HCT116 (cell line): ENCODE measurements around the gene RUNX1. TPM values are rescaled to one million over a fixed set of nuclear protein-coding genes. Genes with fewer than 3 reads are reported as not detected.

ENCODE experiments used
- ATAC-seq: fragments of 200-7000 bp; cut with Tn5 transposase; 2 replicates; pipeline ENCODE4 v1.9.1; 2020; ENCODE audit warnings: mild to moderate bottlenecking, moderate library complexity
- BruUV-seq: library from RNA; stranded (reverse); fragments of 400-500 nt; replicated peaks from 2 replicates; lab custom pipeline; 2021; lab: Mats Ljungman, UMichigan
- CTCF ChIA-PET: fragments of 300-600 bp; sonication (Branson Sonifier 250); formaldehyde crosslinking; loops from one replicate; lab custom pipeline; 2021; ENCODE audit warnings: antibody characterized with exemption; lab: Charles Lee
- POLR2A ChIA-PET: fragments of 300-600, 350-600 bp; sonication (Branson Sonifier 250); formaldehyde crosslinking; loops from one replicate; lab custom pipeline; 2021; ENCODE audit warnings: antibody characterized with exemption; lab: Charles Lee
- RAD21 ChIA-PET, 2 experiments: fragments of 300-600 bp; sonication (Branson Sonifier 250); formaldehyde crosslinking; loops; one replicate each; lab custom pipeline; 2023; ENCODE audit warnings: low total read pairs in 2 of 2; ENCODE audit not compliant: uncharacterized antibody in 2 of 2, unreplicated experiment in 2 of 2, low non-redundant PET in 1 of 2; lab: Charles Lee
- DNase-seq: peaks from one replicate; pipeline ENCODE4 v3.0.0-alpha.2; 2010; ENCODE audit warnings: low read depth, low spot score
- H2AFZ ChIP-seq: fragments of 200-600 bp; shearing (Covaris generic), sonication (generic); 2 replicates; pipeline ENCODE4 v1.6.1; 2017; ENCODE audit warnings: low read depth, mixed run types, mixed read lengths, antibody characterized with exemption, low read length; ENCODE audit not compliant: poor library complexity, severe bottlenecking
- H3K27ac ChIP-seq: 2 replicates; pipeline ENCODE4 v1.5.1; 2012; ENCODE audit warnings: low read depth, low read length
- H3K27me3 ChIP-seq: fragments of 200-600 bp; sonication (generic); 2 replicates; pipeline ENCODE4 v1.6.1; 2016; ENCODE audit warnings: mixed run types, low read length, mixed read lengths; ENCODE audit not compliant: insufficient read depth
- H3K36me3 ChIP-seq, 2 experiments: fragments of 200-500 bp in 1 of 2; fragments of 200-600 bp in 1 of 2; sonication (Bioruptor generic) in 1 of 2; sonication (generic) in 1 of 2; 2 replicates each; pipeline versions ENCODE4 v1.5.1 to v1.6.1; 2014 to 2016; ENCODE audit warnings: low read length in 2 of 2, inconsistent platforms in 1 of 2, mixed read lengths in 1 of 2, mixed run types in 1 of 2; ENCODE audit not compliant: insufficient read depth in 2 of 2, control insufficient read depth in 1 of 2
- H3K4me1 ChIP-seq, 2 experiments: fragments of 200-600 bp in 1 of 2; sonication (generic) in 1 of 2; 2 replicates each; pipeline versions ENCODE4 v1.5.1 to v1.6.1; 2012 to 2017; ENCODE audit warnings: low read length in 2 of 2, inconsistent platforms in 1 of 2, mild to moderate bottlenecking in 1 of 2, mixed read lengths in 1 of 2, mixed run types in 1 of 2, moderate library complexity in 1 of 2; ENCODE audit not compliant: insufficient read depth in 2 of 2, control insufficient read depth in 1 of 2
- H3K4me2 ChIP-seq: fragments of 200-600 bp; sonication (generic); 2 replicates; pipeline ENCODE4 v1.6.1; 2017; ENCODE audit warnings: mixed run types, low read length, mixed read lengths
- H3K4me3 ChIP-seq, 2 experiments: fragments of 200-600 bp in 1 of 2; sonication (generic) in 1 of 2; replicated peaks in 1 of 2; 2 replicates each; pipeline ENCODE4 v1.5.1; 2011 to 2016; ENCODE audit warnings: low read length in 2 of 2, control low read depth in 1 of 2, low read depth in 1 of 2, mild to moderate bottlenecking in 1 of 2, mixed read lengths in 1 of 2, mixed run types in 1 of 2
- H3K79me2 ChIP-seq: fragments of 200-600 bp; sonication (generic); 2 replicates; pipeline ENCODE4 v1.6.1; 2017; ENCODE audit warnings: mild to moderate bottlenecking, mixed run types, low read length, moderate library complexity, mixed read lengths; ENCODE audit not compliant: insufficient read depth
- H3K9ac ChIP-seq: fragments of 200-600 bp; sonication (generic); 2 replicates; pipeline ENCODE4 v1.6.1; 2016; ENCODE audit warnings: low read length, mixed read lengths
- H3K9me2 ChIP-seq: fragments of 200-600 bp; sonication (generic), shearing (Covaris generic); 2 replicates; pipeline ENCODE4 v1.6.1; 2017; ENCODE audit warnings: mixed run types, mild to moderate bottlenecking, moderate library complexity; ENCODE audit not compliant: insufficient read depth
- H3K9me3 ChIP-seq, 2 experiments: fragments of 200-500 bp in 1 of 2; fragments of 200-600 bp in 1 of 2; sonication (Bioruptor generic) in 1 of 2; sonication (generic) in 1 of 2; 2 replicates each; pipeline ENCODE4 v1.6.1; 2014 to 2017; ENCODE audit warnings: low read length in 2 of 2, mixed read lengths in 2 of 2, inconsistent platforms in 1 of 2, low read depth in 1 of 2, mild to moderate bottlenecking in 1 of 2, mixed run types in 1 of 2, moderate library complexity in 1 of 2; ENCODE audit not compliant: control insufficient read depth in 1 of 2, insufficient read depth in 1 of 2
- H4K20me1 ChIP-seq: fragments of 200-600 bp; sonication (generic), shearing (Covaris generic); 2 replicates; pipeline ENCODE4 v1.6.1; 2017; ENCODE audit warnings: mixed run types, mild to moderate bottlenecking, moderate library complexity; ENCODE audit not compliant: insufficient read depth
- ATF3 ChIP-seq: IDR thresholded peaks from 2 replicates; pipeline ENCODE4 v1.6.1; 2012
- CEBPB ChIP-seq: IDR thresholded peaks from 2 replicates; pipeline ENCODE4 v1.6.1; 2012; ENCODE audit warnings: low read depth
- EGR1 ChIP-seq: IDR thresholded peaks from 2 replicates; pipeline ENCODE4 v1.6.1; 2012; ENCODE audit warnings: low read depth
- ELF1 ChIP-seq: IDR thresholded peaks from 2 replicates; pipeline ENCODE4 v1.6.1; 2012; ENCODE audit warnings: low read depth, borderline replicate concordance
- EZH2phosphoT487 ChIP-seq: fragments of 200-600 bp; IDR thresholded peaks from 2 replicates; pipeline ENCODE4 v1.6.1; 2018; ENCODE audit warnings: antibody characterized with exemption, borderline replicate concordance
- JUND ChIP-seq: IDR thresholded peaks from 2 replicates; pipeline ENCODE4 v1.6.1; 2012
- POLR2A ChIP-seq: IDR thresholded peaks from 2 replicates; pipeline ENCODE4 v1.7.0; 2011; ENCODE audit warnings: borderline replicate concordance; ENCODE audit not compliant: insufficient read depth, insufficient read length; ENCODE audit errors: extremely low read depth
- POLR2AphosphoS5 ChIP-seq: IDR thresholded peaks from 2 replicates; pipeline ENCODE4 v1.6.1; 2011; ENCODE audit warnings: mild to moderate bottlenecking, low read depth, low read length, moderate library complexity
- RAD21 ChIP-seq: IDR thresholded peaks from 2 replicates; pipeline ENCODE4 v1.6.1; 2012; ENCODE audit warnings: low read depth, mild to moderate bottlenecking
- SIN3A ChIP-seq: IDR thresholded peaks from 2 replicates; pipeline ENCODE4 v1.6.1; 2012; ENCODE audit warnings: low read depth
- SP1 ChIP-seq: IDR thresholded peaks from 2 replicates; pipeline ENCODE4 v1.6.1; 2012; ENCODE audit warnings: low read depth
- TCF7L2 ChIP-seq: IDR thresholded peaks from 2 replicates; pipeline ENCODE4 v1.7.0; 2011; ENCODE audit warnings: borderline replicate concordance, inconsistent platforms; ENCODE audit not compliant: insufficient read depth, insufficient read length; ENCODE audit errors: extremely low read depth
- YY1 ChIP-seq: IDR thresholded peaks from 2 replicates; pipeline ENCODE4 v1.6.1; 2011; ENCODE audit warnings: low read length, low read depth, moderate library complexity, mild to moderate bottlenecking; ENCODE audit not compliant: insufficient replicate concordance; ENCODE audit errors: extremely low read depth
- ZFX ChIP-seq: fragments of 450-650 bp; IDR thresholded peaks from 2 replicates; pipeline ENCODE4 v1.6.1; 2017
- ZNF274 ChIP-seq: fragments of 200-500 bp; sonication (Bioruptor generic); IDR thresholded peaks from 2 replicates; pipeline ENCODE4 v1.6.1; 2014; ENCODE audit warnings: mild to moderate bottlenecking, low read depth, low read length, inconsistent platforms
- intact Hi-C: fragments of 100-400 bp; cut with micrococcal nuclease; formaldehyde crosslinking; loops from 2 replicates; pipeline ENCODE4 v1.10.0; 2022
- total RNA-seq: library from RNA; stranded (reverse); gene quantifications from one replicate; pipeline ENCODE4 v1.2.1, GENCODE V29; 2021; ENCODE audit not compliant: unreplicated experiment

The RUNX1 gene
- total RNA-seq, 1 experiment from 2014 or later, result 33.5 TPM

GRCh38 chr21:34765619-34766018, 283.5 kb downstream of the RUNX1 start:
- Histone ChIP-seq H3K4me3 (no peak overlapping the region), H3K4me1 (peaks cover 0 to 4% of the 10 kb centered on the region in 2 experiments; a peak in 2 of 4 replicates), H3K27ac (no peak overlapping the region), H4K20me1 (no peaks in the 10 kb centered on the region), H3K79me2 (no peaks in the 10 kb centered on the region), H3K4me2 (no peak overlapping the region), H3K27me3 (no peaks in the 10 kb centered on the region), H2AFZ (no peak overlapping the region), H3K9me3 (no peaks in the 10 kb centered on the region), H3K9ac (no peak overlapping the region), H3K36me3 (no peaks in the 10 kb centered on the region), H3K9me2 (no peaks in the 10 kb centered on the region; the same call in 1 of the 2 replicates)
- CTCF ChIA-PET, result no interaction called here
- intact Hi-C loops, result no loop called here
- ATAC-seq, result no peak
- POLR2A ChIA-PET, result no interaction called here
- TF ChIP-seq ZNF274 (no peak), RAD21 (no peak), YY1 (no peak), SIN3A (no peak), SP1 (no peak), TCF7L2 (no peak), CEBPB (no peak)
- BruUV-seq, result no TSS peak
- DNase-seq, result no peak
- RAD21 ChIA-PET, result no interaction called here

- POLR2A ChIA-PET, result no interaction called here
Measured at GRCh38 chr21:34764715-34765284, 284.3 kb downstream of the RUNX1 start.

More at GRCh38 chr21:34764715-34765284, 284.3 kb downstream of the RUNX1 start:
- Histone ChIP-seq H3K4me1 (no peaks in the 10 kb centered on the region), H3K9me3 (no peaks in the 10 kb centered on the region), H3K27ac (no peak overlapping the region), H2AFZ (no peak overlapping the region), H3K9me2 (no peaks in the 10 kb centered on the region; the same call in 1 of the 2 replicates), H4K20me1 (no peaks in the 10 kb centered on the region), H3K9ac (no peak overlapping the region), H3K4me2 (no peak overlapping the region), H3K27me3 (no peaks in the 10 kb centered on the region), H3K36me3 (no peaks in the 10 kb centered on the region), H3K79me2 (no peaks in the 10 kb centered on the region), H3K4me3 (no peak overlapping the region)
- CTCF ChIA-PET, result no interaction called here
- RAD21 ChIA-PET, result no interaction called here
- BruUV-seq, result no TSS peak
- no peak for ATAC-seq
- TF ChIP-seq SIN3A, result no peak
- no peak for TF ChIP-seq POLR2A
- no peak for TF ChIP-seq ZFX
- no peak for TF ChIP-seq JUND
- TF ChIP-seq ZNF274, result no peak
- TF ChIP-seq EZH2phosphoT487, result no peak
- TF ChIP-seq SP1, result no peak
- no peak for TF ChIP-seq ELF1
- TF ChIP-seq CEBPB, result no peak
- no peak for TF ChIP-seq POLR2AphosphoS5
- TF ChIP-seq EGR1, result no peak
- no peak for TF ChIP-seq ATF3
- intact Hi-C loops, result no loop called here
- DNase-seq, result no peak
